MCF 10A (cell line): ENCODE data around the gene ZNF608. TPM values are rescaled to one million over a fixed set of nuclear protein-coding genes. Genes with fewer than 3 reads are reported as not detected.

ENCODE experiments used
- BruUV-seq: library from RNA; stranded (reverse); fragments of 400-500 nt; replicated peaks from 2 replicates; lab custom pipeline; 2021; lab: Mats Ljungman, UMichigan
- CTCF ChIA-PET: fragments of 300-600 bp; sonication (Branson Sonifier 250); formaldehyde crosslinking; extraction: SDS; loops from one replicate; lab custom pipeline; 2021; ENCODE audit warnings: antibody characterized with exemption, inconsistent platforms; lab: Yijun Ruan, JAX
- POLR2A ChIA-PET: fragments of 300-600, 350-650 bp; sonication (Branson Sonifier 250); formaldehyde crosslinking; extraction: SDS; loops from one replicate; lab custom pipeline; 2020; ENCODE audit warnings: antibody characterized with exemption, inconsistent platforms; lab: Yijun Ruan, JAX
- DNase-seq: peaks from one replicate; pipeline ENCODE4 v3.0.0-alpha.2; 2018; ENCODE audit not compliant: unreplicated experiment
- H3K27ac Mint-ChIP-seq: one replicate; pipeline ENCODE4 v1.8.0; 2022; ENCODE audit warnings: mild to moderate bottlenecking, low read depth, mixed read lengths; ENCODE audit not compliant: unreplicated experiment
- H3K27me3 Mint-ChIP-seq: one replicate; pipeline ENCODE4 v1.8.0; 2022; ENCODE audit warnings: mixed read lengths; ENCODE audit not compliant: insufficient read depth, unreplicated experiment
- H3K36me3 Mint-ChIP-seq: one replicate; pipeline ENCODE4 v1.8.0; 2022; ENCODE audit warnings: mild to moderate bottlenecking, moderate library complexity, mixed read lengths; ENCODE audit not compliant: insufficient read depth, unreplicated experiment
- H3K4me1 Mint-ChIP-seq: one replicate; pipeline ENCODE4 v1.8.0; 2022; ENCODE audit warnings: mixed read lengths; ENCODE audit not compliant: insufficient read depth, unreplicated experiment
- H3K4me3 Mint-ChIP-seq: one replicate; pipeline ENCODE4 v1.8.0; 2022; ENCODE audit warnings: mild to moderate bottlenecking, moderate library complexity, mixed read lengths; ENCODE audit not compliant: unreplicated experiment
- H3K9me3 Mint-ChIP-seq: one replicate; pipeline ENCODE4 v1.8.0; 2022; ENCODE audit warnings: mixed read lengths; ENCODE audit not compliant: unreplicated experiment
- CTCF ChIP-seq: fragments of 200-600 bp; IDR thresholded peaks from one replicate; pipeline ENCODE4 v1.8.0; 2022; ENCODE audit warnings: antibody characterized with exemption, mild to moderate bottlenecking; ENCODE audit not compliant: unreplicated experiment
- intact Hi-C: fragments of 100-400 bp; cut with micrococcal nuclease; formaldehyde crosslinking; loops from 2 replicates; pipeline ENCODE4 v1.14.1; 2022
- total RNA-seq: library from RNA; stranded (reverse); gene quantifications from 2 replicates; pipeline ENCODE4 v1.2.3, GENCODE V29; 2022

Gene ZNF608
- total RNA-seq, 1 experiment from 2014 or later: 8.4 TPM

GRCh38 chr5:124782262-124782661, 35.8 kb upstream of the ZNF608 start:
- intact Hi-C loops: no loop called here
- no TSS peak for BruUV-seq
- H3K36me3 Mint-ChIP-seq: no peaks in the 10 kb centered on the region
- H3K4me3 Mint-ChIP-seq: no peak overlapping the region
- ChIA-PET CTCF (no interaction called here), POLR2A (interaction anchor here (0.6 to 0.9 kb wide), 2 partner anchors 8 to 877 kb away, joined by 3 read pairs; no protein-coding TSS in a partner anchor)
- TF ChIP-seq CTCF: no peak
- DNase-seq: no peak
- H3K4me1 Mint-ChIP-seq: peaks cover 5% of the 10 kb centered on the region
- peaks cover 6% of the 10 kb centered on the region for H3K9me3 Mint-ChIP-seq
- no peak overlapping the region for H3K27ac Mint-ChIP-seq
- H3K27me3 Mint-ChIP-seq: no peaks in the 10 kb centered on the region

- no peak for DNase-seq
- no peak for TF ChIP-seq CTCF
- CTCF ChIA-PET: no interaction called here
- peaks cover 5% of the 10 kb centered on the region for H3K4me1 Mint-ChIP-seq
- no peaks in the 10 kb centered on the region for H3K36me3 Mint-ChIP-seq
- H3K4me3 Mint-ChIP-seq: no peak overlapping the region
- peaks cover 6% of the 10 kb centered on the region for H3K9me3 Mint-ChIP-seq
- no peaks in the 10 kb centered on the region for H3K27me3 Mint-ChIP-seq
- intact Hi-C loops: no loop called here
- BruUV-seq: no TSS peak
- no peak overlapping the region for H3K27ac Mint-ChIP-seq
- POLR2A ChIA-PET: interaction anchor here (0.6 kb wide), 1 partner anchor 35 kb away, joined by 3 read pairs; no protein-coding TSS in a partner anchor
These were observed 33.6 kb upstream of the ZNF608 start for GRCh38 chr5:124780011-124780410.

- DNase-seq: no peak
- Mint-ChIP-seq H3K36me3 (no peaks in the 10 kb centered on the region), H3K27ac (no peak overlapping the region), H3K27me3 (no peaks in the 10 kb centered on the region), H3K4me3 (no peak overlapping the region), H3K9me3 (no peaks in the 10 kb centered on the region), H3K4me1 (no peaks in the 10 kb centered on the region)
- ChIA-PET CTCF (interaction anchor here (0.6 to 1.4 kb wide), 4 partner anchors 8 to 1581 kb away, joined by 3 to 4 read pairs (median 3); no protein-coding TSS in a partner anchor), POLR2A (interaction anchor here (0.7 to 1.5 kb wide), 5 partner anchors 11 to 33 kb away, joined by 3 to 8 read pairs (median 4); no protein-coding TSS in a partner anchor)
- BruUV-seq: no TSS peak
- intact Hi-C loops: no loop called here
- TF ChIP-seq CTCF: no peak
These were observed 27.2 kb upstream of the ZNF608 start for GRCh38 chr5:124773315-124774311.
